Gastrocnemius medialis (tissue), 4 donors: Measurements from ENCODE around the gene ODF2.

Experiments
- CTCF ChIP-seq, 5 experiments: fragments of 450-650 bp in 3 of 5; fragments of 200-600 bp in 2 of 5; sonication (generic) in 2 of 5; IDR thresholded peaks in 4 of 5; conservative IDR thresholded peaks in 1 of 5; 1 replicate in 4 of 5; 2 replicates in 1 of 5; pipeline ENCODE4 v1.5.1; 2016 to 2019; ENCODE audit warnings: antibody characterized with exemption in 5 of 5, mild to moderate bottlenecking in 3 of 5, moderate library complexity in 3 of 5
- POLR2A ChIP-seq, 2 donors: fragments of 450-650 bp; IDR thresholded peaks; one replicate each; pipeline ENCODE4 v1.6.1; 2017; ENCODE audit warnings: antibody characterized with exemption in 2 of 2, mild to moderate bottlenecking in 2 of 2, moderate library complexity in 2 of 2

GRCh38 chr9:128475867-128476266, 20.1 kb downstream of the ODF2 start:
- TF ChIP-seq CTCF (IDR thresholded peaks at IDR 0.05 in 4 of 5, conservative IDR thresholded peaks at IDR 0.05 in 1 of 5), result no peak
- TF ChIP-seq POLR2A (IDR thresholded peaks at IDR 0.05), result no peak
